Endothelial cell of umbilical vein (primary cell): ENCODE measurements around the gene ZNF415. TPM values are rescaled to one million over a fixed set of nuclear protein-coding genes. Genes with fewer than 3 reads are reported as not detected.
A peak's percentile ranks its signal among the peaks of the same experiment; 100 is the strongest.

ENCODE experiments used
- BruUV-seq: library from RNA; stranded (reverse); fragments of 400-500 nt; replicated peaks from 2 replicates; lab custom pipeline; 2021; lab: Mats Ljungman, UMichigan
- CTCF ChIA-PET: fragments of 300-600, 350-600 bp; sonication (Branson Sonifier 250); formaldehyde crosslinking; loops from one replicate; lab custom pipeline; 2021; ENCODE audit warnings: antibody characterized with exemption, inconsistent platforms; lab: Charles Lee
- POLR2A ChIA-PET: fragments of 300-600, 350-600 bp; sonication (Branson Sonifier 250); formaldehyde crosslinking; loops from one replicate; lab custom pipeline; 2021; ENCODE audit warnings: antibody characterized with exemption, inconsistent platforms; lab: Charles Lee
- DNase-seq: peaks from one replicate; pipeline ENCODE4 v3.0.0-alpha.2; 2011; ENCODE audit warnings: low read depth, low spot score
- FAIRE-seq: peaks from 2 replicates; lab custom pipeline; 2011; peaks lifted over from hg19 to GRCh38; lab: Jason Lieb, UNC
- H2AFZ ChIP-seq: 2 replicates; pipeline ENCODE4 v1.6.0; 2012; ENCODE audit warnings: low read depth, low read length, control low read depth, inconsistent platforms
- H3K27ac ChIP-seq: 2 replicates; pipeline ENCODE4 v1.5.1; 2011; ENCODE audit warnings: low read depth, mild to moderate bottlenecking, control low read depth, low read length, moderate library complexity; ENCODE audit not compliant: insufficient read depth
- H3K27me3 ChIP-seq, 2 experiments: 2 replicates each; pipeline versions ENCODE4 v1.6.0 to v1.6.1; 2011; ENCODE audit warnings: low read length in 2 of 2, mixed read lengths in 1 of 2; ENCODE audit not compliant: control insufficient read depth in 2 of 2, insufficient read depth in 2 of 2
- H3K36me3 ChIP-seq, 2 experiments: 2 replicates in 1 of 2; 3 replicates in 1 of 2; pipeline ENCODE4 v1.5.1; 2011; ENCODE audit warnings: low read length in 2 of 2, mild to moderate bottlenecking in 1 of 2, moderate library complexity in 1 of 2; ENCODE audit not compliant: control insufficient read depth in 2 of 2, insufficient read depth in 2 of 2; ENCODE audit errors: extremely low read depth in 1 of 2
- H3K4me1 ChIP-seq: 3 replicates; pipeline ENCODE4 v1.5.1; 2011; ENCODE audit warnings: mild to moderate bottlenecking, low read length; ENCODE audit not compliant: control insufficient read depth, insufficient read depth; ENCODE audit errors: extremely low read depth
- H3K4me2 ChIP-seq: 2 replicates; pipeline ENCODE4 v1.6.1; 2011; ENCODE audit warnings: low read length, control low read depth, mixed read lengths; ENCODE audit not compliant: insufficient read depth
- H3K4me3 ChIP-seq, 3 experiments: fragments of 200-600 bp in 1 of 3; sonication (generic), shearing (Covaris generic) in 1 of 3; replicated peaks in 1 of 3; 2 replicates each; pipeline ENCODE4 v1.5.1; 2011 to 2016; ENCODE audit warnings: control low read depth in 3 of 3, low read length in 3 of 3, mild to moderate bottlenecking in 2 of 3, inconsistent platforms in 1 of 3, low read depth in 1 of 3, moderate library complexity in 1 of 3; ENCODE audit not compliant: insufficient read depth in 1 of 3
- H3K79me2 ChIP-seq: 2 replicates; pipeline ENCODE4 v1.6.0; 2012; ENCODE audit warnings: low read length, inconsistent platforms; ENCODE audit not compliant: control insufficient read depth, insufficient read depth
- H3K9ac ChIP-seq: replicated peaks from 2 replicates; pipeline ENCODE3; 2011; ENCODE audit warnings: low read length, control low read depth; ENCODE audit not compliant: insufficient read depth; ENCODE audit errors: extremely low read depth
- H3K9me1 ChIP-seq: replicated peaks from 3 replicates; pipeline ENCODE4 v1.6.0; 2011; ENCODE audit warnings: mild to moderate bottlenecking, low read length; ENCODE audit not compliant: control insufficient read depth, insufficient read depth; ENCODE audit errors: extremely low read depth
- H3K9me3 ChIP-seq: replicated peaks from 2 replicates; pipeline ENCODE4 v1.5.1; 2012; ENCODE audit warnings: low read length, inconsistent platforms; ENCODE audit not compliant: control insufficient read depth, insufficient read depth
- H4K20me1 ChIP-seq: replicated peaks from 2 replicates; pipeline ENCODE3; 2011; ENCODE audit warnings: mild to moderate bottlenecking, low read length; ENCODE audit not compliant: control insufficient read depth, insufficient read depth; ENCODE audit errors: extremely low read depth
- CTCF ChIP-seq, 2 donors: IDR thresholded peaks; 1 replicate in 1 of 2; 2 replicates in 1 of 2; pipeline ENCODE4 v1.5.1; 2011; ENCODE audit warnings: low read length in 2 of 2, mild to moderate bottlenecking in 2 of 2, moderate library complexity in 2 of 2, control low read depth in 1 of 2, inconsistent platforms in 1 of 2, low read depth in 1 of 2; ENCODE audit not compliant: insufficient read depth in 1 of 2; ENCODE audit errors: extremely low read depth in 1 of 2
- EZH2 ChIP-seq: IDR thresholded peaks from 2 replicates; pipeline ENCODE4 v1.6.1; 2012; ENCODE audit warnings: borderline replicate concordance, low read depth, mild to moderate bottlenecking, moderate library complexity, low read length, inconsistent platforms; ENCODE audit not compliant: severe bottlenecking
- FOS ChIP-seq: IDR thresholded peaks from 2 replicates; pipeline ENCODE4 v1.6.1; 2011; ENCODE audit warnings: mild to moderate bottlenecking, low read length, moderate library complexity, borderline replicate concordance; ENCODE audit not compliant: insufficient read depth
- GATA2 ChIP-seq: IDR thresholded peaks from 2 replicates; pipeline ENCODE4 v1.7.0; 2011; ENCODE audit warnings: low read depth, mild to moderate bottlenecking, moderate library complexity, mixed read lengths, low read length; ENCODE audit not compliant: insufficient read length, insufficient read depth
- JUN ChIP-seq: IDR thresholded peaks from 2 replicates; pipeline ENCODE4 v1.6.1; 2011; ENCODE audit warnings: borderline replicate concordance, low read depth; ENCODE audit not compliant: insufficient read length, insufficient read depth
- MYC ChIP-seq: IDR thresholded peaks from one replicate; pipeline ENCODE4 v1.6.1; 2011; ENCODE audit warnings: mild to moderate bottlenecking, low read depth, low read length
- POLR2A ChIP-seq: IDR thresholded peaks from 2 replicates; pipeline ENCODE4 v1.6.1; 2012; ENCODE audit warnings: low read depth, mild to moderate bottlenecking, control low read depth, low read length
- POLR2AphosphoS5 ChIP-seq: IDR thresholded peaks from 2 replicates; pipeline ENCODE4 v1.6.1; 2012; ENCODE audit warnings: low read depth, mild to moderate bottlenecking, control low read depth, low read length, moderate library complexity; ENCODE audit not compliant: insufficient read depth
- dilution Hi-C: fragments of 300-500 bp; cut with MboI; formaldehyde crosslinking; loops from one replicate; pipeline ENCODE4 v1.15.0; 2019; ENCODE audit warnings: low sequenced_read_pairs; ENCODE audit not compliant: extremely low pct_ligation_motif_present
- intact Hi-C: fragments of 100-400 bp; cut with micrococcal nuclease; formaldehyde crosslinking; loops from one replicate; pipeline ENCODE4 v1.10.0; 2022
- polyA plus RNA-seq, 4 experiments: library from polyadenylated mRNA; depleted of rRNA in 3 of 4; stranded (reverse) in 3 of 4; unstranded in 1 of 4; fragments of >200 nt; gene quantifications; 2 replicates each; pipeline versions ENCODE4 v1.2.1 to v1.2.3, GENCODE V29; 2011 to 2012; ENCODE audit warnings: missing spikeins in 1 of 4
- total RNA-seq: library from RNA; stranded (reverse); gene quantifications from 2 replicates; pipeline ENCODE4 v1.2.3, GENCODE V29; 2021
- TF ChIP-seq, protein P1 (sequence below): IDR thresholded peaks from 2 replicates; pipeline ENCODE4 v1.6.1; 2011; ENCODE audit not compliant: insufficient read depth, insufficient read length

Gene ZNF415
- total and polyA plus RNA-seq, 2 donors (not counting 3 experiments of a cell fraction or from before 2014, with no cell fraction given), result 0.48 to 0.69 TPM

DNA sequence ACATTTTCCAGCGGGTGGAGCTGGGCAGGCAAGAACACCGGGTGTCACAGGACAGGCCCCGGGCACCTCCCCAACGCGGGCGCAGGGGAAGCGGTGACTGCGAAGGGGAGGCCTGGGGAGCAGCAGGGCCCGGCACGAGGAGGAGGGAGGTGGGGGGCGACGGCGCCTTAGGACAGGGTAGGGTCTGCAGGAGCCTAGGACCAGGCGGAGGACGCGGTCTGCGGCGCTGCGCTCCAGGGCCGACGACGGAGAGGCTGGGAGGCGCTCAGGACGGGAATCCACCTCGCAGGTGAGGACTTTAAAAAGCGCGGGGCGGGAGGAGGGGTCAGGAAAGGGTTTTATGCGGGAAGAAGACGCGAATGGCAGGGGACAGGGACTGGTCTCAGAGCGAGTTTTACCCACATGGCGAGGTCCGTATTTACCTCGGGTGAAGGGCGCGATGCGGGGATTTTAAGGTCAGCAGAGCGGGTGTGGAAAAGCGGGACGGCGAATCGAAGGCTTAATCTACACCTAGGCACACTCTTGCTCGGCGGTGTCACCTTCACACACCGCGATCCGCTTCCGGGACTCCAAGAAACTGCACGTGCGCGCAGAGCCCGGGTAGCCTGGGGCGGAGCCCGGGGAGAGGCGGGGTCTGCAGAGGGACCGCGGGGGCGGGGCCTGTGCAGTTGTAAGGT, 74.7 kb downstream of the ZNF415 start:
- Histone ChIP-seq H3K36me3 (no peaks in the 10 kb centered on the region), H3K27ac (no peak overlapping the region), H3K4me2 (no peak overlapping the region), H2AFZ (no peak overlapping the region), H3K9ac (no peak overlapping the region), H3K27me3 (peaks cover 0 to 2% of the 10 kb centered on the region in 2 experiments), H3K9me3 (no peaks in the 10 kb centered on the region), H3K4me3 (peak overlapping the region in 1 of 3 experiments; percentile 4), H4K20me1 (no peaks in the 10 kb centered on the region), H3K4me1 (no peaks in the 10 kb centered on the region), H3K9me1 (no peaks in the 10 kb centered on the region), H3K79me2 (no peaks in the 10 kb centered on the region)
- BruUV-seq, result no TSS peak
- DNase-seq, result no peak
- TF ChIP-seq FOS, result no peak
- TF ChIP-seq, protein P1, sequence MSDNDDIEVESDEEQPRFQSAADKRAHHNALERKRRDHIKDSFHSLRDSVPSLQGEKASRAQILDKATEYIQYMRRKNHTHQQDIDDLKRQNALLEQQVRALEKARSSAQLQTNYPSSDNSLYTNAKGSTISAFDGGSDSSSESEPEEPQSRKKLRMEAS, result no peak
- no peak for TF ChIP-seq CTCF (IDR thresholded peaks at IDR 0.05; ENCODE audit: extremely low read depth in 1 of 2, insufficient read depth in 1 of 2, low read depth in 1 of 2, low read length in 2 of 2)
- no peak for TF ChIP-seq GATA2
- no peak for TF ChIP-seq MYC
- no peak for TF ChIP-seq JUN
- no peak for TF ChIP-seq POLR2AphosphoS5
- TF ChIP-seq POLR2A, result no peak
- no peak for TF ChIP-seq EZH2
- ChIA-PET POLR2A (no interaction called here), CTCF (no interaction called here)
- intact Hi-C loops (no loop called here), dilution Hi-C loops (no loop called here)
- no peak for FAIRE-seq

Other genes with a start within 250 kb of the ZNF415 start
- 10.9 and 11.1 TPM in 2 replicates for gene ZNF320, start 235.3 kb downstream of the ZNF415 start, total RNA-seq
- gene ZNF320, start 235.3 kb downstream of the ZNF415 start, polyA plus RNA-seq, result 7.5 and 7.6 TPM in 2 replicates
- gene ZNF888, start 209.5 kb downstream of the ZNF415 start, total RNA-seq, result 2.9 and 3.9 TPM in 2 replicates
- 0.56 and 0.72 TPM in 2 replicates for gene ZNF888, start 209.5 kb downstream of the ZNF415 start, polyA plus RNA-seq
- 4.9 and 5.3 TPM in 2 replicates for gene ZNF816, start 170.0 kb downstream of the ZNF415 start, total RNA-seq
- gene ZNF816, start 170.0 kb downstream of the ZNF415 start, polyA plus RNA-seq, result 0.76 and 1.8 TPM in 2 replicates
- not detected in 2 replicates for gene ERVV-1, start 119.0 kb downstream of the ZNF415 start, total RNA-seq
- 0.05 TPM in 1 of 2 replicates, not detected in the other for gene ERVV-1, start 119.0 kb downstream of the ZNF415 start, polyA plus RNA-seq
- gene ERVV-2, start 88.2 kb downstream of the ZNF415 start, total RNA-seq, result not detected in 2 replicates
- not detected in 2 replicates for gene ERVV-2, start 88.2 kb downstream of the ZNF415 start, polyA plus RNA-seq
- gene ZNF160, start 29.5 kb downstream of the ZNF415 start, total RNA-seq, result 16.4 and 19.7 TPM in 2 replicates
- 11.3 and 12.7 TPM in 2 replicates for gene ZNF160, start 29.5 kb downstream of the ZNF415 start, polyA plus RNA-seq
- gene ZNF347, start 26.1 kb upstream of the ZNF415 start, total RNA-seq, result 6.3 and 6.6 TPM in 2 replicates
- 0.94 and 1.5 TPM in 2 replicates for gene ZNF347, start 26.1 kb upstream of the ZNF415 start, polyA plus RNA-seq
- 1.8 and 2.1 TPM in 2 replicates for gene ZNF665, start 60.4 kb upstream of the ZNF415 start, total RNA-seq
- 1.3 and 2.7 TPM in 2 replicates for gene ZNF665, start 60.4 kb upstream of the ZNF415 start, polyA plus RNA-seq
- gene ZNF677, start 122.0 kb upstream of the ZNF415 start, total RNA-seq, result 15.8 and 21.0 TPM in 2 replicates
- 10.0 and 13.4 TPM in 2 replicates for gene ZNF677, start 122.0 kb upstream of the ZNF415 start, polyA plus RNA-seq
- gene VN1R2, start 125.4 kb upstream of the ZNF415 start, total RNA-seq, result not detected in 2 replicates
- not detected in 2 replicates for gene VN1R2, start 125.4 kb upstream of the ZNF415 start, polyA plus RNA-seq
- not detected in 2 replicates for gene VN1R4, start 134.8 kb upstream of the ZNF415 start, total RNA-seq
- gene VN1R4, start 134.8 kb upstream of the ZNF415 start, polyA plus RNA-seq, result not detected in 2 replicates
- gene ZNF845, start 200.8 kb upstream of the ZNF415 start, total RNA-seq, result 4.6 and 5.0 TPM in 2 replicates
- 0.78 and 0.88 TPM in 2 replicates for gene ZNF845, start 200.8 kb upstream of the ZNF415 start, polyA plus RNA-seq
- gene ZNF525, start 232.8 kb upstream of the ZNF415 start, total RNA-seq, result 3.7 and 3.8 TPM in 2 replicates
- 0.59 and 1.2 TPM in 2 replicates for gene ZNF525, start 232.8 kb upstream of the ZNF415 start, polyA plus RNA-seq